ENCODE data around the gene GPR132.

The GPR132 gene

DNA sequence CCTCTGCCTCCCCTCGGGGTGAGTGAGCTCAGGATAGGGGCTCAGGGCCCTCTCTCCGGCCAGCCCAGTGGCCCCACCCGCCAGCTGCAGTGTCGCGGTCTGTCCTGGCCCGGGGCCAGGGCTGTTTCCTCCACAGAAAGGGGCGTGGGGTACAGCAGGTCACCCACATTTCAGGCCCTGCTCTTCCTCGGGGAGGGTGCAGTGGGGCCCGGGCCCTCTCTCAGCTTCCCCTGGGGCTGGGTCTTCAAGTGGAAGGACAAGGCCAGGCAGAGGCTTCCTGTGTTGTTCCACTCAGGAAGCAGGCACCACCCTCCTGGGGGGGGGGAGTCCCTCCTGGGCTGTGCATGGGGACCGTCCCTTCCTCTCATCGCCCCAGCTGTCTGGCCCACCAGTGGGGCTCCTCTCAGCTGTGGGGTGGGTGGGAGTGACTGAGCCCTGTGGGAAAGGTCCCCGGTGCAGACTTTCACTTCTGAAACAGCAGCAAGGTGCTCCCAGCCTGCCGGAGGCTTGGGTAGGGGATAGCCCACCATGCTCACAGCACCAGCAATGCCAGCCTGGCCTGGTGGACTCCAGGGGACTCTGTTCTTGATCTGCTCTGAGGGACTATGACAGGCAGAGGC, 3.7 kb downstream of the GPR132 start:
- no peak for DNase-seq (ENCODE audit: low spot score)

DNA sequence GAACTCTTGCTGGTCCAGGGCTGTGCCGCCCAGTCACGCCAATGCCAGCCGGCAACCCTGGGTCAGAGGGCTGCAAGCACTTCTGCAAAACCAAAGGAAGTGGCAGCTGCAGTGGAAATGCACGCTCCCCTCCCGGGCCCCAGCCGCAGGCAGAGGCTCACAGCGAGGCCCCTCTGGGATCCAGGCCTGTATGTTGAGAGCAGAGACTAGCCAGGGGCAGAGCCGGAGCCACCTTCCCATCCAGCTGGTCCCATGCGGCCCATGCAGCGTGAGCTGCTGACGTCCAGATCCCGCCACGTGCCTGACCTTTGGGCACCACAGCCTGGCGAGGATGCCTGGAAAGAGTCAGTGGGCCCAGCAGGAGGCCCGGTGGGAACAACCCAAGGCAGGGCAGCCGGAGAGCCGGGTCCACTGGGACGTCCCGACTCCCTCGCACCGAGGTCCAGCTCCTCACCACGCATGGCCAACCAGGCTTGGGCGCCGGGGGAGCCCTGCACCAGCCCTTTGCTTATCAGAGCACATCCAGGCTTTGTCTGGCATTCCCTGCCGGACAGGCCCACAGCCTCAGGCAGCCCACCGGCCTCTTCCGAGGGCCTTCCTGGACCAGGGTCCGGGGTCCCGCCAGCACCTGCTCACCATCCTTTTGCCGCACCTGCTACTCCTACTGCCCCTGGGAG, 4.3 kb downstream of the GPR132 start:
- DNase-seq (ENCODE audit: low spot score) = peak; percentile 35

DNA sequence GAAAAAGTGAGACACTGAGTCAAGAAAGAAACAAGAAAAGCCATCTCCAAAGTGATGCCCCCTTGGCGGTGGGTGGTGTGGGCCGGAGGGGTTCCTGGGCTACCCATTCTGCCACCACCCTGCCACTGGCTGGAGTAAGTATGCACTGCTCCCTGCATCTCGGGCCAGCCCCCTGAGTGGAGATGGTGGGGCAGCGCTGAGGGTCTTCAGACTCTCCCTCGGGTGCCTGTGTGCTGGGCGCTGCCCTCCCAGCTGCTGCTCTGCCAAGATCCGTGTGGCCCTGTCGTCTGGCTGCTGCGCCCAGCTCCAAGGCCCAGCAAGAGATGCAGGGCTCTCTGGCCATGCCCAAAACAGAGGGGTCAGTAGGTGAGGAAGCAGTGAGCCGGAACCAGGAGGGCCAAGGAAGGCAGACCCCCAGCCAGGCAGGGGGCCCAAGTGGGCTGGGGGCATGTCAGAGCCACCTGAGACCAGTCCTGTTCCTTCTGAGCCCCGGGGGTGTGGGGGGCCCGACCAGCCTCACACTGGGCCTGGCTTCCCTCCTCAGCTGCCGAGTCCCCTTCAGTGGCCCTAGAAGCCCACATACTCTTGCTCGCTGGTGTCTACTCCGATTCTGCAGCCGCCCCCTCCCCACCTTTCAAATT, 5.2 kb downstream of the GPR132 start:
- DNase-seq (ENCODE audit: low spot score) = peak; percentile 4

DNA sequence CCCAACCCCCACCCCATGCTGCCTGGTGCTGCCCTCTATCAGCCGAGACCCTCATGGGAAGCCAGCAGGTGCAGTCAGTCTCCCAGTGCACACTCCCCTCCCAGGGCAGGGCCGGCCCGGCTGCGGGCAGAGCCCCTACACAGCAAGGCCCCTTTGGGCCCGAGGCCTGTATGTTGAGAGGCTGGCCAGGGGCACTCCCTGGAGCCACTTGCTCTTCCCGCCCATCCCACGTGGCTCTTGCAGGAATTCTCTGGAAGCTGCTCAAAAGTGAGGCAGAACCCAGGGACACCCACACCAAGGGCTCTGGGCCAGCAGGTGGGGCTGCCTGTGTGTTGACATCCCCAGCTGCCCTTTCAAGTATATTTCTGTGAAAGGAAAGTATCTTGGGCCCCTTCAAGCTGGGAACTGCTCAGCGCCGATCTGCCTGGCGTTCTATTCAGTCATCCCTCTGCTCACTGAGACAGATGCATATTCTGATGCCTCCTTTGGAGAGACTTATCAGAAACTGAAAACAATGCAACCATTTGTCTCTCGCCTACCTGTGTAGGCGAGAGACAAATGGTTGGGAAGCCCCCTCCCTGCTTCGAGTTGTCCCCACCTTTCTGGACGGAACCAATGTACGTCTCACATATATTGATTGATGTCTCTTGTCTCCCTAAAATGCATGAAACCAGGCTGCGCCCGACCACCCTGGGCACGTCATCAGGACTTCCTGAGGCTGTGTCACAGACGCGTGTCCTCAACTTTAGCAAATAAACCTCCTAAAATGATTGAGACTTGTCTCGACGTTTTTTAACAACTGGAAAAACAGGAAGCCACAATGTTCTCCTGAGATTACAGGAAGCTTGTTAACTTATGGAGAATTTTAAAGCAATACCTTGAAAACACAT, 6.0 kb downstream of the GPR132 start:
- peak; percentile 78 for DNase-seq (ENCODE audit: low spot score)

DNA sequence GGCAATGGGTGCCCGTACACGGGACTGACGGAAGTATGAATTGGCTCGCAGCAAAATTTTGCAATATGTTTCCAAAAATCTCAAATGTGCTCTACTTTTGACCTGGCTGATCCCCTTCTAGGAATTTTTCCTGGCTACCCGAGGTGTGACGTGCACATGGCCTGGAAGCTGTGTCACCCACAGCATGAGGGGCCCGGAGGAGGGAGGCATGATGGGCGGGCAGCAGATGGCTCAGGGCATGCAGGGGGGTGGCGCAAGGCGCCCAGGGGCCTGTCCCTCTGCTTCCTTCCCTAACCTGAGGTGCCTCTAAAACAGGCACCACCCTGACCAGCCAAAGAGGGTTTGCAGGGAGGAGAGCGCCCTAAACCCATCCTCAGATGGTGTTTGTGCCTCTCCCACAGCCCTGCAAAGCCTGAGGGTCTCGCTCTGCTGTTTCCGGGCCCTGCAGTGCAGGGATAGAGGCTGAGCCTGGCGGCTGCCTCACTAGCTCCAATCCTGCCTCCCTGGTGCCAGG, 6.7 kb downstream of the GPR132 start:
- no peak for DNase-seq (ENCODE audit: low spot score)

DNA sequence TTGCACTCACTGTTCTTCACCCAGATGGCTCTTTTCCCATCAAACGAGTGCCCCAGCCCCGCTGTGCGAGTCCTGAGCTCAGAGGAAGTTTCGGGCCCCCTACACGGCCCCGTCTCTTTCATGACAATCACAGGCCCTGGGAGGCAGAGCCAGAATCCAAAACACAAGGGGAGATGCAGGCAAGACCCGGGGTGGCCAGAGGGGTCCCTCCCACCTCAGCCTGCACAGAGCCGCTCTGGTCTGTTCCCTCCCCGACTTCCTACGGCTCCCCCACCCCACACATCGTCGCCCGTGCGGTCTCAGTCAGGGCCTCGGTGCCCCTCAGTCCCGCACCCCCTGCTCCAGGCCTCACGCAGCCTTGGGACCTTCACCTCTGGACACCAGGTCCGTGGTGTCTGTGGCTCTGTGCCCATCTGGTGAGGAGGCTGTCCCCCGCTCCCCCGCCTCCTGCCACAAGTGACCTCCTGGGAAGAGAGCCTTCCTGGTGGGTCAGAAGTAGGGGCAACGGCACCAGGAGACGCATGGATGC, 8.9 kb downstream of the GPR132 start:
- peak; percentile 49 for DNase-seq (ENCODE audit: low spot score)

DNA sequence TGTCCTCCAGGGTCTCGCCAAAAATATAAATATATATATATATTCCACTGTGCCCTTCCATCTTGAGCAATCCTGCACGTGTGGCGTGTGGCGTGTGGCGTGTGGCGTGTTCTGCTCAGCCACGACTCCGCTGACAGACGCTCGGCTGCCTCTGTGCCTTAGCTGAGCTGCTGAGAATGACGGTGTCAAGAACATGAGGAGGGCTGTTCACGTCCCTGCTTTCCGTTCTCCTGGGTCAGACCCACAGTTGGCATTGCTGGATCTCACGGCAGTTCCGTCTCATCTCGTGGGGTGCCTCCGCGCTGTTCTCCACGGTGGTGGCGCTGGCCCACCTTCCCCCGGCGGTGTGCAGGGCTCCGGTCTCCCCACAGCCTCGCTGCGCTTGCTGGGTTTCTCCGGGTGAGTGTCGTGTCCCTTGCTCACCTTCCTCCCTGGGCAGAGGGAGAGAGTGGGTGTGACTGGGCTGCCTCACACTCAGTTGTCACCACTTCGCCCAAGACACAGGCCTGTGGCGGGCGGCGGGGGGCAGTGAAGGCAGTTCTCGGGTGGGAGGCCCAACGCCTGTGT, 9.4 kb downstream of the GPR132 start:
- DNase-seq (ENCODE audit: low spot score) = peak; percentile 29

DNA sequence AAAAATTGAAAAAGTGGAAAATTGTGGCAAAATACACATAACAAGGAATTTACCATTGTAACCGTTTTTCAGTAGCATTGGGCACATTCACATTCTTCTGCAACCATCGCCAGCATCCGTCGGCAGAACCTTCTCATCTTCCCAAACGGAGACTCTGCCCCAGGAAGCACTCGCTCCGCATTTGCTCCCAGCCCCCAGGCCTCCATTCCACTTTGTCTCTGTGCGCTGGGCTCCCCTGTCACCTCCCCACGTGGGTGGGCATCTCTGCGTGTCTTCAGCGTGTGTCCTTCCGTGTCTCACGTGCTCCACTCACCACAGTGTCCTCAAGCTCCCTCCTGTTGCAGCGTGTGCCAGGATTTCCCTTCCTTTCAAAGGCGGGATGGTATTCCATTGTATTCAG, 9.9 kb downstream of the GPR132 start:
- DNase-seq (ENCODE audit: low spot score) = peak; percentile 7

DNA sequence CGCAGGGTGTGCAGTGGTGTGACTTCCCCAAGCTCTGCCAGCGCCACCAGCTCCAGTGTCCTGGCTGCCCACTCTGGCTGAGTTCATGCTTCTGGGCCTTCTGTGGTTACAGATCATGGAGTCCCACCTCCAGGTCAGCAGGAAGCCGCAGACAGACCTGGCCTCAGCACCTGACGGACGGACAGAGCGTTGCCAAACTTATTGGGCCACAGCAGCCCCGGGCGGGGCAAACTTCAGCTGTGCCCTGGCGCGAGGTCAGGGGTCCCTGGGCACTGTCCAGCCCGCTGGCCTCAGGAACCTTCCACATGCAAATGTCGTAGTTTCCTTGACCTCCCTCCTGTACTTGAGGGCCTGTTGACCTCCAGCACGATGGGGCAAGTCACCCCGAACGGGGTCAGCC, 11.2 kb downstream of the GPR132 start:
- no peak for DNase-seq (ENCODE audit: low spot score)

DNA sequence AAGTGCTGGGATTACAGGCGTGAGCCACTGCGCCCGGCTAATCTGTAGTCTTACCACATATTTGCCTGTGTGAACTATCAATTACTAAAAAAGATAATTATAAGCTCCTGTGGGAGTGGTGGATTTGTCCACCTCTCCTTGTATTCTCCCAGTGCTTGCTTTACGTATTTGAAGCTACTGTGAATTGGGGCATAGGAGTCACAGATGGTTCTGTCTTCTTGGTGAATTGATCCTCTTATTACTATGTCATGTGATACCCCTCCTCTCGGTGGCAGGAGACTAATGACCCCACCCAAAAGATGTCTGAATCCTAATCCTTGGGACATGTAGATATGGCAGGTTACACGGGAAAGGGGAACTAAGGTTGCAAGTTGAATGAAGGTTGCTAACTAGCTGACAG, 11.8 kb downstream of the GPR132 start:
- no peak for DNase-seq (ENCODE audit: low spot score)

DNA sequence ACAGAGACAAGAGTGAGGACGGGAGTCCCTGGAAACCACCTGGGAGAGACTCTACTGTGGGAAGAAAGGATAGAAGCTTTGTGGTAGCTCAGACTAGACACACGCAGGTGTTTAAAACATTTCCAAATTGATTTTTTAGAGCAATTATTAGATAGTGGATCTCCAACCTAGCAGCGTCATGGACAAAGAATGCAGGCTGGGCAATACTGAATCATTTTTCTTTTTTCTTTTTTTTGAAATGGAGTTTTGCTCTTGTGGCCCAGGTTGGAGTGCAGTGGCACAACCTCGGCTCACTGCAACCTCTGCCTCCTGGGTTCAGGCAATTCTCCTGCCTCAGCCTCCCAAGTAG, 13.1 kb downstream of the GPR132 start:
- no peak for DNase-seq (ENCODE audit: low spot score)

DNA sequence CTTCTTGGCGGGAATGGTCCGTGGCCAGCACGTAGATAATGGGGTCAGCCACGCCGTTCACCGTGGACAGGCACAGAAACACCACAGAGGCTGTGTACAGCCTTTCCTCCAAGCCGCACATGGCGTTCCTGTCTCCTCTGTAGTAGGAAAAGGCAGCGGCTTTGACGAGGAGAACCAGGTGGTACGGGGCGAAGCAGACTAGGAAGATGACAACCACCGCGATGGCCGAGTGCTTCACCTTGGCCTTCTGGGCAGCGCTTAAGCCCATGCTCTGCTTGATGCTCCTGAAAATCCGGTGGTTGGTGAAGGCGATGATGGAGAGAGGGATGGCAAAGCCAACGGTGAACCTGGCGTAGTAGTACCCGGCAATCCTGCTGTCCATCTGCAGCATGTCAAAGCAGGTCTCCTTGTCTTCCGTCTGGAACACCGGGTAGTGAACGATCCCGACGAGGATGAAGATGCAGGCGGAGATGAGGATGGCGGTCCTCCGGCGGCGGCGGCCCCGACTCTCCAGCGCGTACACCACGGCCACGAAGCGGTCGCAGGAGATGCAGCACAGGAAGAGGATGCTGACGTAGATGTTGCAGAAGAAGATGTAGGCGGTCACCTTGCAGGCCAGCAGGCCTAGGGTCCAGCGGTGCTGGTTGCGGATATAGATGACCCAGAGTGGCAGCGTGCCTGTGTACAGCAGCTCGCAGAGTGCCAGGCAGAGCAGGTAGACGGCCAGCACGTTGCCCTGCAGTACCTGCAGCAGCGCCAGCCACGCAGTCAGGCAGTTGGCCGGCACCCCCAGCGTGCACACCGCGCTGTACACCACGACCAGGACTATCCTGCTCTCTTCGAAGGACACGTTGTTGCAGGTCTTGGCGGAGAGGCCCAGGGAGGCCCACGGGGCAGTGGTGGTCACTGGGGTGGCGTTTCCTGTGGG, 13.8 kb downstream of the GPR132 start:
- DNase-seq (ENCODE audit: low spot score) = no peak

DNA sequence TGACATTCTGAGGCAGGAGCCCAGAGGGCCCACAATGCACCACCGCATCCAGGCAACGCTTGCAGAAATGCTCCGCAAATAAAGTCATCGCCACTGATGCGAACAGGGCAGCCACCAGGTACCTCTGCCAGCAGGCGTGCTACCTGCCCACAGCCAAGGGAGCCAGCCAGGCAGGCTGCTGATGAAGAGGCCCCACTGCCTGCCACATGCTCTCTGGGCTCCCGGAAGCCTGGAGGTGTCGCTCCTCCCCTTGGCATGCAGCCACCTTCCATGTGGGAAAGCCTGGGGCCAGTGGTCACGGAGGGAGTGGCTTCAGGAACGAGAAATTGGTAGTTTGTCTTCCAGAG, 14.7 kb downstream of the GPR132 start:
- peak; percentile 61 for DNase-seq (ENCODE audit: low spot score)

DNA sequence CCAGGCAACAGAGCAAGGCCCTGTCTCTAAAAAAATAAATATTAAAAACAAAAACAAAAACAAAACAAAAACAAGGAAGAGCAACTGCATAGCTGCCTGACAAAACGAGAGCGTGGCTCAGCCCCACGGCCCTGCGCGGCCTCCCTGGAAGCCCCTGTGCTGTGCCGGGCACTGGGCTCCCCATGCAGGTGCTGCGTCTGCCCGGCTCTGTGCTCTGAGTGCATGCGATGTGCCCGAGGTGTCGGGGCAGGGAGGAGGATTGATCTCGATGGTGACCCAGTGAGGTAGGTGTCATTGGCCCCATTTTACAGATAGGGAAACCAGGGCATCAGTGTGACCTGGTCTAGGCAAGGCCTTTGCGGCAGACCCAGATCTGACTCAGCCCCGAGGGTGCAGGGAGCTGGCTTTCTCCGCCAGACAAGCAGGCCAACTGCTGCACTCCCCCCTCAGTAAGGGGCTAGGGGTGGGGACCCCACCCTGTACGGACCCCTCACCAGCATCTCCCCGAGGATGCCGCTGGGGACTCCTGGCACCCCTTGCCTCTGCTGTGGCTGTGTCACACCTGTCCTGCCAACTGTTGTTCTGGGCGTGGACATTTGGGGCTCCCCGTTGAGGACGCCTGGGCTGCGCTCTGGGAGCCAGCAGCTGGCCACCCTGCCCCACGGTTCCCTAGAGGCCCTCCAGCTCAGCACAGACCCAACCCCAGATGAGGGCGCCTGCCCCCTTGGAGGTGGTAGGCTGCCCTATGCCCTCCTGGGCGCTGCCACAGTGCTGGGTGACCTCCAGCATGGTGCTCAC, 15.3 kb downstream of the GPR132 start:
- DNase-seq (ENCODE audit: low spot score) = no peak

DNA sequence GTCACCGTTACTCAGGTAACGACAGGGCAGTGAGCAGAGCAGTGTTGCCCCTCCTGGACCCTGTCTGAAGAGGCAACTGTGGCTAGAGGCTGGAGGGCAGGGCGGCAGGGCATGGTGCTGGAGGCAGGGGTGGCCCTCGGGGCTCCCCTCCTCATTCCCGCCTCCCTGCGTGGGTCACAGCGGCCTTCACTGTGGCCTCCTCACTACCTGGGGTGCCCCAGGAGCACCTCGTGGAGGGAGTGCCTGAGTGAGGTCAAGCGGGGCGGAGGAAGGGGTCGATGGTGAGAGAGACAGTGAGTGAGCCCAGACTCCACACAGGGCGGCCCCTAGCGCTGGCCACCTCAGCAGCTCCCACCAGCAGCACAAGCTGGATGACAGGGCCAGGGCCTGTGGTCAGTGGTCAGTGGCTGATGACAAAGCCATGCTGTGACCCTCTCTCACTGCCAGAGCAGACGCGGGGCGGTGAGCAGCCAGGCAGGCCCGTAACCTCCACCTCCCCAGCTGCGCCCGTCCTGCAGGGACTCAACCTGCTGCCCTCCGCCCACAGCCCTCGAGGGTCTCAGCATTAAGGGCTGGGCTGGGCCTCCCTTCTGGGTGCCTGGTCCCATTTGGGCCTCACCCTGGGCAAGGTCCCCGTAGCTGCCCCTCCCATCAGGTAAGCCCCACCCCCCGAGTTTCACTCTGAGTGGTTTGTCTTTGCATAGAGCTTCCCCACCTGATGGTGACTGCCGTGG, 17.8 kb downstream of the GPR132 start:
- DNase-seq (ENCODE audit: low spot score) = no peak

DNA sequence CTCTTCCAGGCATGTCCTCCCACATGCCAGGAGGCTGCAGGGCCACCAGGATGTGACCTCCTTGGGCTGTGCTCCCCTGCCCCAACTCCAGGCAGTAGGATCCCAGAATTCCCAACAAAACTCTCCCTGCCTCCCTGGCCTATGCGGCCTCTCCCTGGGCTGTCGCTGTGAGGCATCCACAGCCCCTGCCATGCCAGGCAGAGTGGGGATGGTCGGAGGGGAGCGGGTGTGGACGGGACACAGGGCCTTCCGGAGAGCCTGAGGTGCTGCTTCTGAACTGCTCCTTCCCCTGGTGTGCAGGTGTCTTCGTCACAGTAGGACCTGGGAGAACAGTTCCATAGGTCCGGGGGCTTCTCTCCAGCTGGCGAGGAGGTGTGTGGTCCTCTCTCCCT, 18.3 kb downstream of the GPR132 start:
- DNase-seq (ENCODE audit: low spot score) = no peak

DNA sequence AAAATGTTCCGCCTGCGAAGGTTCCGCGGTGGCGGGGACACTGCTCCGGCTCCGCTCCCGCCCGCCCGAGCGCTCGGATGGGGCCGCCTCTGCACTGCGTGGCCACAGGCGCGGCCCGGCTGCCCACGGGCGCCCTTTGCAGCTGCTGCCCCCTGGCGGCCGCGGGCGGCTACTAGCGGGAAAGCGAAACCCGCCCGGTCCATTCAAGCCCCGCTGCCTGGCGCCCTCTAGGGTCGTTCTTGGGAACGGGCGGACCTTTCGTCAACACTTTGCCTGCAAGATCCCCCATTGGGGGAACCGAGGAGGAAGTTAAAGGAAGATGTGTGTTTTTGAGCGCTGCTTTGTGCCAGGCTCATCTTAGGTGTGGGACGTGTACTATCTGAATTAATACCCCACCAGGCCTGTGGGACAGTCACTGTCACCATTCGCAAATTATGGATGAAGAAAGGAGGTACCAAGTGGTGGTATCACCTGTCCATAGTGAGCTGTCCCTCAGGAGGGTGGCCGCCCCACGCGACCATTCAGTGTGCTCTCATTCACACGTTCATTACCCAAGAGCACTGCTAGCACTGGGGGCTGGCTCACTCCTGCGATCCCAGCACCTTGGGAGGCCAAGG, 19.4 kb downstream of the GPR132 start:
- peak; percentile 96 for DNase-seq (ENCODE audit: low spot score)

DNA sequence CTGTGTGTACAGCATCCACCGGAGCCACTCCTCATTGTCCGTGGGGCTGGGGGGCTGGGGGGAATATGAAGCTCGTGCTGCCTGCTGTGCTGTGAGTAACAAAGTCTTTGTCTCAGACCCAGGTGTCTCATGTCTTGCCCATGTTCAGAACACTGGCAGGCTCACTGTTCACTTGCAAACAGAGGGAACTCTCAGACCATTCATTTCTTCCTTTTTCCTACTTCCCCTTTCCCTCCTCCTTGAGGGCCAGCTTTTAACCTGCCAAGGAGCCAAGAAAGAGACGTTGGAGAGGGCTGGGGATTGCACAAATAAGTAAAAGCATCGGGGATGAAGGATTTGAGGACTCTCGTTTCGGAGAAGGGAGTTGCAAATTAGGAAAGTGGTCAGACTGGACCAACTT, 21.6 kb downstream of the GPR132 start:
- DNase-seq (ENCODE audit: low spot score) = no peak

DNA sequence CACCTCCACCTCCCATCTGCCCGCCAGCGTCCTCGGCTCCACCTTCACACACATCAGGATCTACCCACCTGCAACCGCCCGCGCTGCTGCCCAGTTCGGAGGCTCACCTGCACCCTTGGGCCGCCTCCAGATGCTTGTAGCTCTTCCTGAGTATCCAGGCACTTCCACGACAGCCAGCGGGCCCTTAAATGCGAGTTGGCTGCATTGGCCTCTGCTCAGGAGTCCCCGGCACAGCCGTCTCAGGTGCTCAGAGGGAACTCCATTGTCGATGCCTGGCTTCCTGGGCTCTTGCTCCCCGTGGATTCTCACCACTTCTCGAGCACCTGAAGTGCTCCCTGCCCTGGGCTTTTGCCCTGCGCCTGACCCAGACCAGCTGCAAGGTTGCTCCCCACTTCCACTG, 22.4 kb downstream of the GPR132 start:
- no peak for DNase-seq (ENCODE audit: low spot score)

Data from iPS-NIHi11 (cell line).